ENCODE data around the gene LARGE1.
"Not testable (repeated sequence)": the region's sequence is repeated elsewhere in the genome, so short reads cannot be mapped to it uniquely, and the experiment has no call there.

LARGE1 gene

DNA sequence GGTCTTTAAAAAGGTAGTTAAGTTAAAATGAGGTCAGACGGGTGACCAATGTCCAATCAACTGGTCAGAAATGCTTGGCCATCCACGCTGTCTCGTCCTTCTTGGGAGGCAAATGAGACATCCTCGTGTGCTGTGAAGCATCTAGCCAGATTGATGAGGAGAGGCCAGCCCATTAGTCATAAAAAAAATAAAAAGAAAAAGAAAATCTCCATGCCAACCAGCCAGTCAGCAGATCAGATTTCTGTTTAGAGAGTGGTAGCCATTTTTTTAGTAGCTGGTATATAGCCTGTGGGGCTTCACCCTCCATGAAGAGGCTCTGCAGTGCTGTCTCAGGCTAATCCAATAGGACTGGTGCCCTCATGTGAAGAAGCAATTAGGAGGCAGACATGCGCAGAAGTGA is 519.0 kb downstream of the LARGE1 start:
- peak; percentile 87 for DNase-seq

DNA sequence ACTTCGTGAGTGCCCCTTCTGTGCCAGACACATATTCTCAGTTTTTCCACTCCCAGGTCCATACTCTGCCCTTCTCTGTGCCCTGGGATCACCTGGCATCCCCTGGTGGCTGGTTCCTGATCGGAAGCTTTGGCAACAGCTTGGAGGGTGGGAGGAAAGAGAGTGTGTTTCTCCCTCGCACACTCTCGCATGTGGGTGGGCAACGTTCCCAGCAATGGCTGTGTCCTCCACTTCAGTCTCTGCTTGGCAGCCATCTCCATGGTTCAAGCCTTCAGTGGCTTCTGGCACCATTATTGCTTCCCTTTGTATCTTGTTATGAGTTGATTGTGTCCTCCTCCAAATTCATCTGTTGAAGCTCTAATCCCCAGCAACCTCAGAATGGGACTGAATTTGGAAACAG is 519.4 kb downstream of the LARGE1 start:
- DNase-seq, result no peak

DNA sequence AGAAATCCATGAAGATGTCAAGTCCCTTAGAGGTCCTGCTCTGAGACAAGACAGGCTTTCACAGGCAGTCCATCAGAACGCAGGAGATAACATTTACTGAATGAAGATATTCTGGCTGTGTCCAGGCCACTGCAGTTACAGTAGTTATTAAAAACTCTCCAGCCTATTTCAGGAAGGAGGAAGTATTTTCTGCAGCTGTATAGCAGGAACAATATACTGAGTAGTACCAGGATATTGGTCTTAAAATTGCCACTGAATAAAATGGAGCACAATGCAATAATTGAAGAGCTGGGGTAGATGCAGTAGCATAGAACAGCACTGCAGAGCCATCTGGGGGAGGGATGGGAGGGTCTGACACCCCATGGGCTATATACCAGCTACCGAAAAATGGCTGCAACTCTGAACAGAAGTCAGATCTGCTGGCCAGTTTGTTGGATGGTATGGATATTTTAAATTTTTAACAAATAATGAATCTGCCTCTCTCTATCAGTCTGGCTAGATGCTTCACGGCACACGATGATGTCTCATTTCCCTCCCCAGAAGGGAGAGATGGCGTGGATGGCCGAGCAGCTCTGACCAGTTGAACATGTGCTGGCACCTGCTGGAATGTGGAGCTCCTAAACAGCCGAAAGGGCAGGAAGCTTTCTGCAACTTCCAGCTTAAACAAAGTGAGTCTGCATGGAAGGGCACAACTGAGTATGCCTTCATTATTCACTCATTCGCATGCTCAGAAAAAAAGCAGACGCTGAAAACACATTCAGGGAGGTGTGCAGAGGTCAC is 520.0 kb downstream of the LARGE1 start:
- DNase-seq, result no peak

DNA sequence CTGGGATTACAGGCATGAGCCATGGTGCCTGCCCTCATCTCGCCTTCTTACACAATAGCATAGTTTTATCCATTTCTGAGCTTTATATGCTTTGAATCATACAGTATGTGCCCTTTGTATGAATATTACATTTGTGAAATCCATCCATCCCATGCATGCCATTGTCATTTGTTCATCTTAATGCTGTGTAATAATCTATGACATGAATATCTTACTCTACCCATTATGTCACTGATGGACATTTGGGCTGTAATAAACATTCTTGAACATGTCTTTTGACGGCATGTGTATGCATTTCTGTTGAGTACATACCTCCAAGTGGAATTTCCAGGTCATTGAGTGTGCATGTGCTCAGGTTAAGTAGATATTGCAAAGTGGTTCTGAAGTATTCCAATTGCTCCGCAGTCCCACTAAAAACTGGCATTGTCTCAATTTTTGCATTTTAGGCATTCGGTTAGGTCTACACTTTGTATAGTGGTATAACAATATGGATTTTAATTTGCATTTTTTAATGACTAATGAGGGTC is 522.8 kb downstream of the LARGE1 start:
- DNase-seq, result peak; percentile 33

DNA sequence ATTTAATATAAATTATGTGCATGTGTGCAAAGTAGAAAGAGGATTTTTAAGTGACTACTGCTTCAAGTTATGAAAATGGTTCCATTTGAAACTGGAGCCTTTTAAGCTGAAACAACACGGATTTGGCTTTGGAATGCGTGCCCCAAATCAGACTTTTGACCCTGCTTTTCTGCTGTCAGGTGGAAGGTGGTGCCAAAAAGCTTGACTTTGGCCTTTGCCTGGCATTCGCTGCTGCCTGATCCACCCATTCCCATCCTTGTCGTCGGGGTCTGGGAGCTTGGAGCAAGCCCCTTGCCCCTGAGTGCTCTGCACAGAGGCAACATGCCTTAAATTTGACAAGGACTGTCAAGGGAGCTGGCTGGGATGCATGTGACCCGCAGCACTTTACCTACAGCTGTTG is 526.8 kb downstream of the LARGE1 start:
- no peak for DNase-seq

DNA sequence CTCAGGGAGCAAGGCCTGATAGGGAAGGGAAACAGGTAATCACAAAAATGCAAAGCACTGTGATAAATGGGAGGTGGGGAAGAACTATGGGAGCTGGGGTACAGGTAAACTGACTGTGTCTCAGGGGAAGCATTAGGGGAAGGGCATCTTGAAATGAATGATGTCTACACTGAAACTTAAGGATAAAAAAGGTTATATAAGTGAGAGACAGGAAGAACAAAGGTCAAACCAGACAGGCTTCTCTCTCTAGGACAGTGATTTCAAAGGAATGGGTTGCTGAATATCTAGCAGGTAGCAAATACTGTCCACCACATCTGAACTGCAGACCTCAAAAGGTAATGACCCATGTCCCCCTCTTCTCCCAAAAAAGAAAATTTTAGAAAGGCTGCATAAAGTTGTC is 529.0 kb downstream of the LARGE1 start:
- DNase-seq, result no peak

DNA sequence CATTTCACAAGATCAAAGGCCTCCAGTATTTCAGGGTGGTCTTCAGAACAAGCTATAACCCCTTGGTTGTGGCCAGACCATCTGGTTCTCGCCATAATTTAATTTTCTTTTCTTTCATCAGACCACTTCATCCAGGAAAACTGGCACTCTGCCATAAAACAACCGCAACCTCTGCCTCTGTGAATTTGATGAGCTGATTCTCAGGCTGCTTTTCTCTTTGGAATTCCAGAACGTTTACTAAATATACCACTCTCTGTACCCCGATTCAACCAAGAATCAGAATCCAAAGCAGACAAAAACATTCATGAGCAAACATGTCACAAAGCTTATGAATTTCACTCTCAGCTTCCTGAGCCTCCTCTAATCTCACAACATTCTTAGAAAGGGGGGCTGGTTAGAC is 530.3 kb downstream of the LARGE1 start:
- peak; percentile 71 for DNase-seq

DNA sequence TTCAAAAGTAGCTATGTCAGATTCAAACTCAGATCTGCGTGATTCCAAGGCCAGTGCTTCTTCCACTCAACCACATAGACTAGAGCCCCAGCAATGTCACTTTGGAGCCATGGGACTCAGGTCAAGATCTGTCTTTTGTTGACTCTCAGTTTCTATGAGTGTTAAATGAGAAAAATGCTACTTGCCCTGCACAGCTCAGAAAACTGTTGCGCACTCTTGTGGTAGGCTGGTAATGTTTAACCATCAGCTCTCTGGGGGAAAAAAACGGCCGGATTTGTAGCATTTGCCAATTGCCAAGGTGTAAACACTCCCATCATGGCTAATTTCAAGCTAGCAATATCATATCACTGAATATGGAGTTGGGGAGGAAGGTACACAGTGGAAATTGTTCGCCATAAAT is 534.0 kb downstream of the LARGE1 start:
- no peak for DNase-seq

DNA sequence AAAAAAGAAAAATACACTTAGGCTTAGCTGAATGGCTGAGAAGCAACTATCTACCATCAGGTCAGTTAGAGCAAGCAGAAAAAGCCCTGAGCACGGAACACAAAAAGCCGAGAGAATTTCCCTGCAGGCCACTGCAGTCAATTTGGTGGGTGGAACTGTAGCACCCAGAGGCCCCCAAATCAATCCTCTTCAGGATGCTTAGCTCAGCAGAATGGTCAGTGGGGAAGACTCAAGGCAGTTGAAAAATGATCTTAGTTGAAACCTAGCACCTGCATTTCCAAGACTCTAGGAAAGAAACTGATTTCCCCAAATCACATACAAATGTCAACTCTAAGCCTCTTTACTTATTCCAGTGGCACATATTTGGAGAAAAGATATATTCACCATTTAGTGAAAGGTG is 534.7 kb downstream of the LARGE1 start:
- no peak for DNase-seq

DNA sequence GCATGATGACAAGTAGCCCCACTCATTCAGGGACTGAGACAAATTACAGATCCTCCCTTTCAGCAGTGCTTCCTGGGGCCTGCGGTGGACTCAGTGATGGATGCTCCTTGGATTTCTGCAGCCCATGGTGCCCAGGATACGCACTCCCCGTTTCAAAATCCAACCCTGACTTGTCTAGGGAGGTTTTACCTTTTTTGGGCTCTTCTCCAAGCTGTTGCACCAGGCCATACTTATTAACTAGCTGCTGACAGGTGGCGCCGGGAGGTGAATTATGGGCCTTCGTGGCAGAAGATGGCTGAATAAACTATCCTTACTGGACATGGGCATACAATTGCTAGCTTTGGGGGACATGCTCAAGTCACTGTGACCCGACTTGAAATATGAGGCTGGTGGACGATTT is 537.8 kb downstream of the LARGE1 start:
- DNase-seq, result no peak

DNA sequence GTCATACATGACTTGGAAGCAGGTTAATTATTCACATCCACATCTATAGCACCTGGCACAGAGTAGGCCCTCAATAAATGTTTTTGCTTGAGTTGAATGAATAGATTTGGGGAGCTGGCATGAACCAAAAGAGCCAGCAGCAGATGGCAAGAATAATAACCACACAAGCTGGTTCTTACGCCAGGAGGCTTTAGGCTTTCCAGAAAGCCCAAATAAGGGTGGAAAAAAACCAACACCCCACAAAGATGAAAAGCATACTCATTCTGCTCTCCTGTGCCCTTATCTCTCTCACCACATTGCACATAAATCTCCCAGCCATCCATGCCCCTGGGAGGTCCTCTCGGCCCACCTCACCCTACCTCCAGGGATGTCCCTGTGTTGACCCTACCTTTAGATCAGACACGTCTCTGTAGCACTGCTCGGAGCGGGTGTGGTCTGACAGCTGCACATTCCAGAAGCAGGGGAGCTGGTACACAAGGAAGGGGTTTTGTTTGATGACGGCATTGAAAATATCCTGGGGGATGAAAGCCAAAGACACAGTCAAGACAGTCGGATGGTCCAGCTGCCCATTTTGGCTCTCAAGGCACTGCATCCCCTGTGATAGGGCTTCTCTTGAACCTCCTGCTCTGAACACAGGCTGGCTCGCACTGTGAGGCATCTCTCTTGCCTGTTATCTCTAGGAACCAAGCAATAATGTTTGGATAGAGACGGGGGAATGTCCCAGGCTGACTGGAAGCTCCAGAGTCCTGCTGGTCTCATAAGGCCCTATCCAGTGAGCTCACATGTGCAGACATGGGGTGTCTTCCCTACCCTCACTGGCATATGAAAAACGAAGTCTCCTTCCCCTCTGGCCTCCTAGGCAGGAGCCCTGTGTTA is 538.5 kb downstream of the LARGE1 start:
- no peak for DNase-seq

DNA sequence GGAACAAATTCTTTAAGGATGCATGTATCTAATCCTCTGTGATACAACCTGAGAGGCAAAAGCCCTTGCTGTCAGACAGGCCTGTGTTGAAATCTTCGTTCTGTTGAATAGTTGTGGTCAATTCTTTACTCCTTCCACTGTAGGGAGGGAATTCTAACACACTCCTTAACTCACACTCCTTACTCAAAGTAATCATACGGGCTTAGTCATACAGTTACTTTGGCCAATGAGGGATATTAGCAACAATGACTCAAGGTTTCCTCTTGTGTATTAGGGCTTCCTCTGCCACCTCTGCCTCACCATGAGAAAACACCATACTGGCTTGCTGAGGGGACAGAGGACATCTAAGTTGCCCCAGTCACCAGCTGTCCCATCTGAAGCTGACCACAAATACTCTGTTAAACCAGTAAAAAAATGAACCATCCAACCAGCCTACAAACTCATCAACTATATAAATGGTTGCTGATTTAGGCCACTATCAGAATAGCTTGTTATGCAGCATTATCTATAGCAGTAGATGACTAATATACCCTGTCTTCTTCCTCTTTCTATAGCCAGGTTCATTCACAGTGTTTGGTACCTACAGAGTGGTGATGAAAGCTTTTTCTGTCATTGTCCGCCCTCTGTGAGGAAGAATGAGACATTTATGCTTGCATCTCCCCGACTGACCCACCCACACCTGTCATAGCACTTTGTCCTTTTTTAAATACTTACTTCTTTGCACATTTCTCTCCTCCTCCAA is 539.3 kb downstream of the LARGE1 start:
- peak; percentile 95 for DNase-seq

DNA sequence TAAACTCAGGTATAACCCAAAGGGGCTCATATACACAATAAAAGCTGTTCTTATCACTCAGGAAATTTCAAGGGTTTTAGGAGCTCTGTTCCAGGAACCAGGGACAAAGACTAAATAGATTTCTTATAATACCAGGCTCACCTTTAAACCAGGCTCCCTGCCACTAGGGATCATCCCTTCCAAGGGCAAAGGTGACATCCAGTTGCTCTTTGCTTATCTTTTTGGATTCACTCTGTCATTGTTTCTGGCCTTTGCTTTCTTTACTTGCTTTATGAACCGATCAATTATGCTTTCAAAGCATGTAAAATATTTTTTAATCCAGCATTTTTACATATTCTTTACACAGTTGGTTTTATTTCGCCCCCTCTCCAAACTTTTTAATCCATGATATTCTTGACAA is 540.4 kb downstream of the LARGE1 start:
- no peak for DNase-seq

DNA sequence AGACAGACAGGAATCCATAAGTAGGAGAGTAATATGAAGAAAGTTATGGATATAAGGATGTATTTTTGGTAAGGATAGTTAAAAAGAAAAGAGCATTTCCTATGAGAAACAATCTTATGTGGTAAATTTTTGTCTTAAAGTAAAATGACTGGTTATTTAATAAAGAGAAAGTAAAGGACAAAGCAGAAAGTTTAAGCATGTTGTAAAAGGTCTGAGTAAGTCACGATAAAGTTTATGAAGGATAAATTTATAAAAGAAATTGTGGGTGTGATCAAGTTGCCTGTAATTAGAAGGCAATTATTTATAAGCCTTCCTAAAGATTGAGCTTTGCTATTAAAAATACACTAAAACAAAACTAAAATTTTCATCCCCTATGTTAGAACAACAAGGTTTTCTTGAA is 547.4 kb downstream of the LARGE1 start:
- no peak for DNase-seq

DNA sequence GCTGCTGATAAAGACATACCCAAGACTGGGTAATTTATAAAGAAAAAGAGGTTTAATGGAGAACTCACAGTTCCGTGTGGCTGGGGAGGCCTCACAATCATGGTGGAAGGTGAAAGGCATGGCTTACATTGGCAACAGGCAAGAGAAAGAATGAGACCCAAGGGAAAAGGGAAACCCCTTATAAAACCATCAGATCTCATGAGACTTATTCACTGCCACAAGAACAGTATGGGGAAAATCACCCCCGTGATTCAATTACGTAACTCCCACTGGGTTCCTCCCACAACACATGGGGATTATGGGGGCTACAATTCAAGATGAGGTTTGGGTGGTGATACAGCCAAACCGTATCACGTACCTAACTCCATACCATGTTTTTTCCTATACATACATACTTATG is 557.0 kb downstream of the LARGE1 start:
- not testable (repeated sequence) for DNase-seq

DNA sequence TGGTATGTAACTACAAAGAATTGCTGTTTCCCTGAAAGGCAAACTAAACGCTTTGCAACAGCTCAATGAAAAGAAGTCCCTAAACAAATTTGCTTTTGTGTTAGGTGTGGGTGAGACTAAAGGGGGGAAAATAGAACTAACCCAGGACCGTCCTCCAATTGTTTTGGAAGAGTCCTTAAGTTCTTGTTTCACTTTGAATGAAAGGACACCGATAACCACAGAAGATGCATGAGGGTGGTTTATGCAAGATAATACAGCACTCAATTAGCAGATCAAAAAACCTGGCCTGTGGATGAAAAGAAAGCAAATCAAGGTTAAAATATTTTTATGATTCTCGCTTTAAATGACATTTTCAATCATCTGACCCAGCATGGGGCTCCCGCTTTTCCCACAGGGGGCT is 557.6 kb downstream of the LARGE1 start:
- DNase-seq, result no peak

DNA sequence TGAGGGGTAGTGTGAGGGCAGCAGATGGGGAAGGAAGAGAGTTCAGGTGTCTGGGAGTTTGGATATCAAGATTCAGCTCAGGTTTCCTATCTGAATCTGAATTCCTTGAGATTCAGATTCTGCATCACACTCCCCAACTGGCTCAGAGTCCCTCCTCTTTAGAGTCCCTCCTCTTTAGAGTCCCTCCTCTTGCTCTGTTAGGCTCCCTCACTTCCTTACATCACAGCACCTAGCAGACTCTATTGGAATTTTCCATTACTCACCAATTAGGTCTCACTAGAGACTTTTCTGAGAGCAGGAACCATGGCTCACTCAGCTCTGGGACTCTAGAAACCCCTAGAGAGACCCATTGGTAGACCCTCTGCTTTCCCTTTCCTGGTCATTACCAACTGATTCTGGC is 558.7 kb downstream of the LARGE1 start:
- DNase-seq, result peak; percentile 66

DNA sequence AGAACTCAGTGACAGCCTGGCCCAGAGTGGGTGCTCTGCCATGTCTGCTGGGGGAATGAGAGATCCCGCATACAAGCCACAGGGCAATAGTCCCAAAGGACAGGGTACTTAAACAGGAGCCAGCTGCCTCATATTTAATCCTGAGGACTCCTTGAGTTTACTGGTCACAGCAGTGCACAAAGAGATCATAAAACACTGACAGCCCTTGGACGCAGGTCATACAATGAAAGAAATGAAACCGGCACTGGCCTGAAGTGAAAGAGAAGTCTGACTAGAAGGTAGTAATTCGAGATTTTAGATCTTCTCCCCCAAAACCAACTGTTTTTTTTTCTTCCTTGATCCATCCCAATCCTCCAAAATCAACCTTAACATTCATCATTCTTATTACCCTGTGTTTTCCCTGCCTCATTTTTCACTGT is 562.3 kb downstream of the LARGE1 start:
- no peak for DNase-seq

DNA sequence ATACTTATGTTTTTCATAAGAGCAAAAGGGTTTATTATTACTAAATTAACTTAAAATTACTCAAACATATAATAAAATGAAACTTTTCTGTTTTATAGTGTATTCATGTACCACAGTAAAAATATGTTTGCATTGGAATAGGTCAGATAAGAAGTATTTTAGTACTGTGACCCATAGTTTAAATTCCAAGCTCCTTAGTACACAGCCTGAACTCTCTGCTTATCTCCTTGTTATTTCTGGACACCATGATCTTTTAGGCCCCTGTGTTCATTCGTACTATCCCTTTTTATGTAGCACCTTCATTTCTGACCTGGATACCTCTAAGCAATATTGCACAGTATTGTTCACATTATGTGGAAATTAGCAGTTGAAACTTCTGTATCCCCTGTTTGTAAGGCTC is 565.3 kb downstream of the LARGE1 start:
- peak; percentile 66 for DNase-seq

DNA sequence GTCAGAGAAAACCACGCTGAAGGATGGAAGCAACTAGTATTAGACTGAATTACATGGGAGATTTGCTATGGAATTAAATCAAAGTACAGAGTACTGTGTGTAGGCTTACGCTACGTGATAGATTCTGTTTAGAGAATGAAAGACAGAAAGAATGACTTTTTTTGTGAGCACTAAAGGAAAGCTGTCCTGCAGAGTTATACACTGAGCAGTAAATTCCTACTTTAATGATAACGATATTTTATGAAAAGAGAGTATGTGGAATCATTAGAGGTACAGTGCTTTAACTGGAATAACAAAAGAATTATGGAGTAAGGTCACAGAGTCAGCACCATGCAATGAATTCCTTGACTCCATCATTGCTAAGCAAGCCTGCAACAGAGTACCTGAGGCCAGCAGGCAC is 566.8 kb downstream of the LARGE1 start:
- DNase-seq, result no peak

DNA sequence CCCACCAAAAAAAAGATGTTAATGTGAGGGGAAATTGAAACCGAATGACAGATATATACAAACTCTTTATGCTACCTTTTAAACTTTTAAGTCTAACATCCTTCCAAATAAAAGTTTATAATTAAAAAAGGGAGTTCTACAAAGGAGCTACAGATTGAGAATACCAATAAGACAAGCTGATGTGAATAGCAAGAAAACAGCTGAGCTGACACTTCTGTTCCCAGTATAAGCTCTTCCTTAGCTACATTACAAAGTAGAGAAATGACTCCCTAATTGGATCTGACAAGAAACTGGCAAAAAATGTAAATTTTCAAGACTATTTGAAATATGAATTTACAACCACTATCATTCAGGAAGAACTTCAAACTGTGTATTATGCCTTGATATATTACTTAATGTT is 567.5 kb downstream of the LARGE1 start:
- DNase-seq, result no peak

DNA sequence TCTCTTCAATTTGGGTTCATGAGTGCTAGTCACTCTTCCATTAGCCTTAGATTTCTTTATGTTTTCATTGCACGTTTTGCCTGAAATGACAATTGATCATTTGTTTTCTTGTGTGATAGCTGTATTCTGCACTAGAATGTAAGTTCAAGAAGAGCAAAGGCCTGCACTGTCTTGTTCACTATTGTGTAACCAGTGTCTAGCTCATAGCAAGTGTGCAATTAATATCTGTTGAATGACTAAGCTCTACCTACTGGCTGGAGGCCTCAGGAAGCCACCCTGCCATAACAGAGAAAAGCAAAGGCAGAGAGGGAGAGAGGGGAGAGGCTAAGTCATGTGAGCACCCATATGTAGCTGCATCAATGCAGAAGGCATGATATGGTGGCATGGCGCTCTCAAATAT is 569.3 kb downstream of the LARGE1 start:
- no peak for DNase-seq

DNA sequence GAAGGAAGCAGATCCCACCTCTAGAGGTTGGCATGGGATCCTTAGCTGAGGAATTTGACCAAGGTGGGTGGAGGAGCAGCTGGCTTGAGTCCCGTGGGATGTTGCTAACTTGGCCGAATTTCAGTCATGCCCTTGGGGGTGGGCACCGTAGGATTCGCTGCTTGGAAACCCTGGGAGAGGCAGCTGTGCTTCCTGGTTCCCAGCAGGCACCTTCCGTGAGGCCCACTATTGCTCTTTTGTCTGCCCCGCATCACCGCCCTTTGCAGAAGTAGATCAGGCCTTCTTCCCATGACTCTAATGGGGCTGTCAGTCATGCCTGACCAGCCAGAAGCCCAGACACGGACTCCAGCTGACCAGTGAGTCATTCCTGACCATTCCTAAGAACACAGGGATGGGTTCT is 569.8 kb downstream of the LARGE1 start:
- no peak for DNase-seq

Measured in fibroblast of skin of back (primary cell).